SK-N-SH (cell line): ENCODE results near the gene HSPBP1. TPM values are rescaled to one million over a fixed set of nuclear protein-coding genes. Genes with fewer than 3 reads are reported as not detected.

Experiments used
- CTCF ChIA-PET: fragments of 300-600, 350-600 bp; formaldehyde crosslinking; extraction: SDS; loops from one replicate; lab custom pipeline; 2021; lab: Yijun Ruan, JAX
- POLR2A ChIA-PET: fragments of 350-600 bp; sonication (Branson Sonifier 250); formaldehyde crosslinking; extraction: SDS; loops from one replicate; lab custom pipeline; 2020; ENCODE audit warnings: antibody characterized with exemption, inconsistent platforms; lab: Yijun Ruan, JAX
- DNase-seq: peaks from one replicate; pipeline ENCODE4 v3.0.0; 2012
- H2AFZ ChIP-seq: fragments of 200-600 bp; sonication (generic); 2 replicates; pipeline ENCODE4 v1.8.1; 2016; ENCODE audit warnings: antibody characterized with exemption, mild to moderate bottlenecking, low read depth
- H3F3A ChIP-seq: fragments of 200-600 bp; sonication (generic); replicated peaks from 2 replicates; pipeline ENCODE3; 2016; ENCODE audit warnings: antibody characterized with exemption, mild to moderate bottlenecking; ENCODE audit not compliant: insufficient read depth
- H3K27ac ChIP-seq, 2 experiments: fragments of 200-500 bp in 1 of 2; fragments of 200-600 bp in 1 of 2; sonication (Bioruptor generic) in 1 of 2; sonication (generic), shearing (Covaris generic) in 1 of 2; 2 replicates each; pipeline versions ENCODE4 v1.5.1 to v1.6.1; 2014 to 2016; ENCODE audit warnings: low read depth in 2 of 2, inconsistent platforms in 1 of 2, low read length in 1 of 2, mild to moderate bottlenecking in 1 of 2, mixed read lengths in 1 of 2
- H3K27me3 ChIP-seq: fragments of 200-600 bp; sonication (generic), shearing (Covaris generic); 2 replicates; pipeline ENCODE4 v1.6.1; 2016; ENCODE audit warnings: mixed run types; ENCODE audit not compliant: insufficient read depth
- H3K36me3 ChIP-seq, 2 experiments: fragments of 200-500 bp in 1 of 2; fragments of 200-600 bp in 1 of 2; sonication (Bioruptor generic) in 1 of 2; sonication (generic) in 1 of 2; replicated peaks in 1 of 2; 2 replicates each; pipeline versions ENCODE3 to v1.5.1; 2014 to 2016; ENCODE audit warnings: low read length in 1 of 2, mild to moderate bottlenecking in 1 of 2; ENCODE audit not compliant: insufficient read depth in 2 of 2, control insufficient read depth in 1 of 2
- H3K4me1 ChIP-seq, 2 experiments: fragments of 200-500 bp in 1 of 2; fragments of 200-600 bp in 1 of 2; sonication (Bioruptor generic) in 1 of 2; sonication (generic), shearing (Covaris generic) in 1 of 2; 2 replicates each; pipeline versions ENCODE4 v1.5.1 to v1.6.1; 2014 to 2016; ENCODE audit warnings: low read depth in 1 of 2, low read length in 1 of 2, mixed run types in 1 of 2; ENCODE audit not compliant: insufficient read depth in 2 of 2, control insufficient read depth in 1 of 2
- H3K4me2 ChIP-seq: fragments of 200-600 bp; sonication (generic), shearing (Covaris generic); 2 replicates; pipeline ENCODE4 v1.6.1; 2017; ENCODE audit warnings: mixed run types
- H3K4me3 ChIP-seq, 2 experiments: fragments of 200-500 bp in 1 of 2; fragments of 200-600 bp in 1 of 2; sonication (Bioruptor generic) in 1 of 2; sonication (generic), shearing (Covaris generic) in 1 of 2; 2 replicates each; pipeline versions ENCODE4 v1.5.1 to v1.8.1; 2014 to 2016; ENCODE audit warnings: low read depth in 2 of 2, inconsistent platforms in 1 of 2, low read length in 1 of 2, mild to moderate bottlenecking in 1 of 2, mixed read lengths in 1 of 2, moderate library complexity in 1 of 2
- H3K79me2 ChIP-seq: fragments of 200-600 bp; sonication (generic); 2 replicates; pipeline ENCODE4 v1.8.1; 2017; ENCODE audit warnings: mild to moderate bottlenecking; ENCODE audit not compliant: insufficient read depth
- H3K9ac ChIP-seq: fragments of 200-600 bp; sonication (generic); 2 replicates; pipeline ENCODE4 v1.6.1; 2017; ENCODE audit warnings: mixed run types
- H3K9me2 ChIP-seq: fragments of 200-600 bp; sonication (generic); 2 replicates; pipeline ENCODE4 v1.6.1; 2017; ENCODE audit warnings: mixed run types
- H3K9me3 ChIP-seq: fragments of 200-600 bp; sonication (generic); 2 replicates; pipeline ENCODE4 v1.6.1; 2017; ENCODE audit warnings: mixed run types, mild to moderate bottlenecking, moderate library complexity
- H4K20me1 ChIP-seq: fragments of 200-600 bp; sonication (generic); 2 replicates; pipeline ENCODE4 v1.6.1; 2017; ENCODE audit warnings: mild to moderate bottlenecking, mixed run types; ENCODE audit not compliant: insufficient read depth
- CTCF ChIP-seq: fragments of 200-600 bp; sonication (generic); IDR thresholded peaks from 2 replicates; pipeline ENCODE4 v1.6.1; 2017; ENCODE audit warnings: antibody characterized with exemption, mild to moderate bottlenecking, moderate library complexity
- ELF1 ChIP-seq: IDR thresholded peaks from 2 replicates; pipeline ENCODE4 v1.4.0; 2012
- EP300 ChIP-seq, 2 experiments: IDR thresholded peaks; 2 replicates each; pipeline versions ENCODE4 v1.4.0 to v1.6.1; 2012; ENCODE audit warnings: borderline replicate concordance in 1 of 2, low read depth in 1 of 2, low read length in 1 of 2
- FOXJ3 ChIP-seq: sonication (generic); formaldehyde crosslinking; IDR thresholded peaks from 2 replicates; pipeline ENCODE4 v1.5.1; 2020; ENCODE audit warnings: mild to moderate bottlenecking, missing genetic modification reagents
- GABPA ChIP-seq: IDR thresholded peaks from 2 replicates; pipeline ENCODE4 v1.4.0; 2012; ENCODE audit warnings: low read depth, mild to moderate bottlenecking
- IRF3 ChIP-seq: fragments of 150-350 bp; IDR thresholded peaks from 2 replicates; pipeline ENCODE4 v1.6.1; 2016; ENCODE audit warnings: mild to moderate bottlenecking, low read depth, low read length
- JUND ChIP-seq: IDR thresholded peaks from 2 replicates; pipeline ENCODE4 v1.4.0; 2012
- MEF2A ChIP-seq: IDR thresholded peaks from 2 replicates; pipeline ENCODE4 v1.4.0; 2012; ENCODE audit warnings: low read depth, borderline replicate concordance
- NFIC ChIP-seq: IDR thresholded peaks from 2 replicates; pipeline ENCODE4 v1.4.0; 2012; ENCODE audit warnings: borderline replicate concordance
- RAD21 ChIP-seq: IDR thresholded peaks from 2 replicates; pipeline ENCODE4 v1.6.1; 2012; ENCODE audit warnings: mild to moderate bottlenecking, low read length
- RCOR1 ChIP-seq: fragments of 150-350 bp; IDR thresholded peaks from 2 replicates; pipeline ENCODE4 v1.6.1; 2017; ENCODE audit warnings: antibody characterized with exemption, low read length
- REST ChIP-seq: IDR thresholded peaks from 2 replicates; pipeline ENCODE4 v1.6.1; 2012; ENCODE audit warnings: mild to moderate bottlenecking, low read depth, low read length, moderate library complexity
- SIN3A ChIP-seq: IDR thresholded peaks from 2 replicates; pipeline ENCODE4 v1.6.1; 2012; ENCODE audit warnings: low read depth, mild to moderate bottlenecking, low read length, moderate library complexity, borderline replicate concordance
- SMC3 ChIP-seq: IDR thresholded peaks from 2 replicates; pipeline ENCODE4 v1.6.1; 2012; ENCODE audit warnings: low read depth, low read length, improper control_type of control experiment
- TCF12 ChIP-seq: IDR thresholded peaks from 2 replicates; pipeline ENCODE4 v1.4.0; 2012
- USF1 ChIP-seq: IDR thresholded peaks from 2 replicates; pipeline ENCODE4 v1.4.0; 2012; ENCODE audit warnings: low read depth, borderline replicate concordance
- USF2 ChIP-seq: fragments of 150-350 bp; IDR thresholded peaks from 2 replicates; pipeline ENCODE4 v1.6.1; 2017; ENCODE audit warnings: antibody characterized with exemption, low read length, low read depth, borderline replicate concordance
- WGBS: methylation state at CpG from one replicate; pipeline ENCODE4 v1.1.6; 2017; ENCODE audit warnings: low lambda C conversion rate; 5-methylcytosine and 5-hydroxymethylcytosine counted together
- polyA plus RNA-seq, 3 experiments: library from polyadenylated mRNA; depleted of rRNA; stranded (reverse); fragments of >200 nt; gene quantifications; 2 replicates each; pipeline ENCODE4 v1.2.3, GENCODE V29; 2012

Gene HSPBP1
- polyA plus RNA-seq, 1 of the 3 experiments (the other 2 are of a cell fraction), result 55.4 TPM

- Histone ChIP-seq H3K27me3 (no peaks in the 10 kb centered on the region), H3K79me2 (no peaks in the 10 kb centered on the region; the same call in 1 of the 2 replicates), H3K36me3 (peaks cover 2 to 4% of the 10 kb centered on the region in 2 experiments), H3K9ac (no peak overlapping the region), H4K20me1 (no peaks in the 10 kb centered on the region), H3K9me3 (no peaks in the 10 kb centered on the region), H3K4me3 (no peak overlapping the region), H3K27ac (no peak overlapping the region), H2AFZ (no peak overlapping the region), H3K4me1 (no peaks in the 10 kb centered on the region), H3K4me2 (no peak overlapping the region), H3K9me2 (no peaks in the 10 kb centered on the region), H3F3A (no peaks in the 10 kb centered on the region)
- no peak for DNase-seq
- ChIA-PET CTCF (no interaction called here), POLR2A (no interaction called here)
- no peak for TF ChIP-seq JUND
- TF ChIP-seq USF1, result no peak
- TF ChIP-seq MEF2A, result no peak
- TF ChIP-seq GABPA, result no peak
- no peak for TF ChIP-seq REST
- no peak for TF ChIP-seq NFIC
- no peak for TF ChIP-seq ELF1
- TF ChIP-seq FOXJ3, result no peak
- no peak for TF ChIP-seq IRF3
- 82% methylated on average over 3 of the region's 12 CpGs for whole genome bisulfite sequencing
Observed at GRCh38 chr19:55265723-55266386, 14.1 kb downstream of the HSPBP1 start.

- POLR2A ChIA-PET, result no interaction called here
- Histone ChIP-seq H4K20me1 (no peaks in the 10 kb centered on the region), H3K79me2 (no peaks in the 10 kb centered on the region; the same call in 1 of the 2 replicates), H3K9me2 (no peaks in the 10 kb centered on the region), H3K36me3 (peaks cover 2 to 4% of the 10 kb centered on the region in 2 experiments), H2AFZ (no peak overlapping the region), H3K4me2 (no peak overlapping the region), H3K9ac (no peak overlapping the region), H3K9me3 (no peaks in the 10 kb centered on the region), H3K4me3 (no peak overlapping the region), H3K27me3 (no peaks in the 10 kb centered on the region), H3K4me1 (no peaks in the 10 kb centered on the region), H3K27ac (no peak overlapping the region), H3F3A (peaks cover 1% of the 10 kb centered on the region)
- TF ChIP-seq FOXJ3, result no peak
- TF ChIP-seq SIN3A, result no peak
- no peak for TF ChIP-seq USF2
- no peak for TF ChIP-seq CTCF
- TF ChIP-seq SMC3, result no peak
- TF ChIP-seq RAD21, result no peak
- TF ChIP-seq RCOR1, result no peak
- TF ChIP-seq TCF12, result no peak
- TF ChIP-seq EP300 (IDR thresholded peaks at IDR 0.05; ENCODE audit: borderline replicate concordance in 1 of 2, low read depth in 1 of 2, low read length in 1 of 2), result no peak
- no peak for TF ChIP-seq MEF2A
- no peak for TF ChIP-seq GABPA
- 95% methylated on average over 11 of the region's 16 CpGs for WGBS
- DNase-seq, result no peak
- CTCF ChIA-PET, result interaction anchor here (1.5 kb wide), 1 partner anchor 203 kb away, joined by 5 read pairs; no protein-coding TSS in a partner anchor
Observed at GRCh38 chr19:55265173-55265572, 14.7 kb downstream of the HSPBP1 start.
